HG02678 (cell line): Measurements from ENCODE around the gene GRPR.
"Not testable (repeated sequence)": the region's sequence is repeated elsewhere in the genome, so short reads cannot be mapped to it uniquely, and the experiment has no call there.

Experiments used
- ATAC-seq: cut with Tn5 transposase; IDR thresholded peaks from one replicate; pipeline ENCODE4 v1.9.1; 2021; ENCODE audit warnings: mild to moderate bottlenecking, moderate library complexity; ENCODE audit not compliant: unreplicated experiment

The GRPR gene

DNA sequence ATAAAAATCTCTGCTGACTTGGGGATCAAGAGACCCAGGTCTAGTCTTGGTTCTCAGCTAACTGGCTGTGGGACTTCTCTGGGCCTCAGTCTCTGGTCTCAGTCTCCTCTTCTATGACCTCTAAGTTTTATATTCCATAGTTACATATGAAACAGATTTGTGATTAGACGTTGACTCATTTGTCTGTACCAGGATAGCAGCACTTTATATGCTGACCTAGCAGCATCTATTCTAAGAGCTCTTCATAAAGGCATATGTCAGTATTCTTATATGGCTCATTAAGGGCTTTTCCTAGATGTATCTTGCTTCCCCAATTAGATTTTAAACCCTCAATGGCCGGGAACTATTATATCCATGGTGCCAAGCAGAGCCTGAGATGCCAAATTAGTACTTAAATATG is 12.7 kb downstream of the GRPR start:
- no peak for ATAC-seq

DNA sequence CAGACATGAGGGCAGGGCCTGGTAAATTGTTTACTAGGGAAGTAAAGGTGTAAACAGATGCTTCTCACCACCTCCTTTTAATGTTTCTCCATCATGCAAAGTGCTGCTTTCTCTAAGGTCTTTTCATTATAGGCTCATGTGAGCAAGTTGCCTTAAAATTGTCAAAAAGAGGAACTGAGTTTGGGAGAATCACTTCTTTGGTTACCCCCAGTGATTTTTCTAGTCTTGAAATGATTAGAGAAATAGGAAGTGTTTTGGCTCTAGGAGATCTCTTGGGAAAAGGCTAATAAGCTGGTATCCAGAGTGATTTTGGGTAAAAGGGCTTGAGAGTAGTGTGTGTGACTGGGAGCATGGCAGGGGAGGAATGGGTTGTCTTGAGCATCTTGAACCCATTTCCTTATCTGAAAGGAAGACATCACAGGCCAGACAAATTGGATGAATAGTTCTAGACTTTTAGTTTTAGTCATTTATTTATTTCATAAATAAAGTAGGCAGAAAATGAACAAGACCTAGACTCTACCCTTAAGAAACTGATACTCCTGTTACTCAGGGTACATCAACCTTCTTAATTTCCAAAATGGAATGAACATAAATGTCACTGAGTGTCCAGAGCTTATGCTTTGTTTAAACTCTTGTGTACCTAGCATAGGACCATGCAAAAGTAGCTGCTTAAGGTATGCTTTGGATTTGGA is 14.2 kb downstream of the GRPR start:
- ATAC-seq, result peak; percentile 74

- peak; percentile 53 for ATAC-seq
Observed at GRCh38 chrX:16138108-16138427, 14.7 kb downstream of the GRPR start.

- ATAC-seq, result no peak
Observed at GRCh38 chrX:16140448-16140847, 17.1 kb downstream of the GRPR start.

DNA sequence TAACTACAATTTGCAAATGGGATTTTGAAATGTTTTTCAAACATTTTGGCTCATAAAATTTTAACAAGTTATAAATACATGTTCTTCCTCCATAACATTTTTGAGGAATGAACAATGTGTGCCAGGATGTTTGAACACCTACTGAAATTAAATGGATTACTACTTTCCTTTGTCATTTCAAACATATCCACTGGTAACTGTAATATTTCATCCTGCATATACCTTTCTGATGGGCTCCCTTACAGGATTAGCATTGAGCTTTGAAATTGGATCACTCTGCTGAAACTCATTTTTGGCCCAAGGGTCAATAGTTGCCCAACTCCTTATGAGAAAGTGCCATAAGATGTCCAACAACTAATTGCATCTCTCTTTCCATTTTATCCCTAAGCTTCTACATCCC is 17.6 kb downstream of the GRPR start:
- ATAC-seq, result no peak

- no peak for ATAC-seq
Observed at GRCh38 chrX:16141422-16142245, 18.3 kb downstream of the GRPR start.

- ATAC-seq, result no peak
Observed at GRCh38 chrX:16142246-16142558, 18.8 kb downstream of the GRPR start.

DNA sequence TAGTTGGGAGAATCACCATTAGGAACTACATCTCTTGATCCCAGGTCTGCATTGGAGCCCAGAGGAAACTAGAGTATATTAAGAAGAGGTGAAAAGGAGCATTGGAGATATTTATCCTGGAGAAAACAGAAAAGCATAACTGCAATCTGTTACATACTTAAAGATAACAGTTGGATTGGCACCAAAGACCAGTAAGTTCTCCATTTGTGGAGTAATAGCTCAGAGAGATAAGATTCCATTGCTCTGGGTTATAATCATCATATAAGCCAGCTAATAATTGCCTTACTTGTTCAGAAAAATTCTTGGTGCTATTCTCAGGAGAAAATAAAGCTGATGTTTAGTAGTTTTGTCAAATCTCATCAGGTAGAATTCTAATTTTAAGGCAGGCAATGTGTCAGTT is 20.6 kb downstream of the GRPR start:
- no peak for ATAC-seq

DNA sequence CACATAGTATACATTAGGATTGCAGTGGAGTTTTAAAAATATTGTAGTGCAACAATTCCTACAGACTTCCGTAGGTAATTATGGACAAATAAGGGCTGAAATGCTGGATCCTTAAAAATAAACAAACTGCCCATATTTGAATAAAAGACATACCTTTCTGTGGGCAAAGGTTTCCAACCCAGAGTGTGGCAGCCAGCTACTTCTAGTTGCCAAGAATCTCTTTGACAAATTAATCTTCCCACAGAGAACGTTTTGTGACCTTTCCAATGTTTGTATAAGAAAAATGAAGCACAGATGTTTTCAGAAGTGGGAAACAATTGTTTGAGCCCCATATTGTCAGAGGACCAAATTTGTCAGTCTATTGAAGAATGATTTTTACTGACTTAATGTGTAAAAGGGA is 21.1 kb downstream of the GRPR start:
- ATAC-seq, result no peak

GRCh38 chrX:16145093-16145492 is 21.7 kb downstream of the GRPR start:
- not testable (repeated sequence) for ATAC-seq

- no peak for ATAC-seq
Observed at GRCh38 chrX:16145656-16146055, 22.3 kb downstream of the GRPR start.

GRCh38 chrX:16148896-16149295 is 25.5 kb downstream of the GRPR start:
- ATAC-seq, result no peak

GRCh38 chrX:16155581-16156096 is 32.3 kb downstream of the GRPR start:
- no peak for ATAC-seq

GRCh38 chrX:16156692-16157331 is 33.4 kb downstream of the GRPR start:
- no peak for ATAC-seq

GRCh38 chrX:16160729-16161128 is 37.4 kb downstream of the GRPR start:
- ATAC-seq, result no peak

DNA sequence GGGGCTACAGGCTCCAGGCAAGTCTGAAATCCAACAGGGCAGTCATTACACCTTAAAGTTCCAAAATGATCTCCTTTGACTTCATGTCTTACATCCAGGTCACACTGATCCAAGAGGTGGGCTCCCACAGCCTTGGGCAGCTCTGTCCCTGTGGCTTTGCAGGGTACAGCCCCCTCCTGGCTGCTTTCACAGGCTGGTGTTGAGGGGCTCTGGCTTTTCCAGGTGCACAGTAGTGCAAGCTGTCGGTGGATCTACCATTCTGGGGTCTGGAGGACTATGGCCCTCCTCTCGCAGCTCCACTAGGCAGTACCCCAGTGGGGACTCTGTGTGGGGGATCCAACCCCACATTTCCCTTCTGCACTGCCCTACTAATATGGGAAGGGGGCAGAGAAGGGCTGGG is 37.8 kb downstream of the GRPR start:
- ATAC-seq, result not testable (repeated sequence)

DNA sequence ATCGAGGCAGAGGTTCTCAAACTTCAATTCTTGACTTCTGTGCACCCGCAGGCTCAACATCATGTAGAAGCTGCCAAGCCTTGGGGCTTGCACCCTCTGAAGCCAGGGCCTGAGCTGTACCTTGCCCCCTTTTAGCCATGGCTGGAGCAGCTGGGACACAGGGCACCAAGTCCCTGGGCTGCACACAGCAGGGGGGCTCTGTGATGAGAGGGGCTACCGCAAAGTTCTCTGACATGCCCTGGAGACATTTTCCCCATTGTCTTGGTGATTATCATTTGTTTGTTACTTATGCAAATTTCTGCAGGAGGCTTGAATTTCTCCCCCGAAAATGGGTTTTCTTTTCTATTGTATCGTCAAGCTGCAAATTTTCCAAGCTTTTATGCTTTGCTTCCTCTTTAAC is 39.0 kb downstream of the GRPR start:
- no peak for ATAC-seq

- ATAC-seq, result no peak
Observed at GRCh38 chrX:16164748-16165147, 41.4 kb downstream of the GRPR start.

GRCh38 chrX:16167181-16167580 is 43.8 kb downstream of the GRPR start, which contains the start of gene MAGEB17:
Gene MAGEB17, plus strand, starts transcription at chrX:16167481. Its CDS starts 2,902 bp downstream, at chrX:16170383.
- ATAC-seq, result no peak

- ATAC-seq, result no peak
Observed at GRCh38 chrX:16171039-16171438, 47.7 kb downstream of the GRPR start.

- ATAC-seq, result no peak
Observed at GRCh38 chrX:16171944-16172343, 48.6 kb downstream of the GRPR start.

GRCh38 chrX:16172391-16172790 is 49.0 kb downstream of the GRPR start:
- ATAC-seq, result no peak
